Effector memory CD8-positive, alpha-beta T cell (primary cell): Measurements from ENCODE around the gene NT5DC3.

Source experiments
- ATAC-seq: fragments of 150-1000 bp; cut with Tn5 transposase; replicated peaks from 2 replicates; pipeline ENCODE4 v1.10.0; 2021; ENCODE audit warnings: mild to moderate bottlenecking, moderate library complexity
- DNase-seq, 3 experiments: peaks; one replicate each; pipeline ENCODE4 v3.0.0; 2021
- H3K27ac Mint-ChIP-seq, 2 donors: one replicate each; pipeline ENCODE4 v1.8.0; 2022; ENCODE audit warnings: mild to moderate bottlenecking in 2 of 2, mixed read lengths in 2 of 2, moderate library complexity in 2 of 2
- H3K27me3 Mint-ChIP-seq, 2 donors: one replicate each; pipeline ENCODE4 v1.8.0; 2022; ENCODE audit warnings: mixed read lengths in 2 of 2
- H3K36me3 Mint-ChIP-seq: one replicate; pipeline ENCODE4 v1.8.0; 2022; ENCODE audit warnings: mild to moderate bottlenecking, moderate library complexity, mixed read lengths; ENCODE audit not compliant: insufficient read depth
- H3K4me1 Mint-ChIP-seq, 2 donors: one replicate each; pipeline ENCODE4 v1.8.0; 2022; ENCODE audit warnings: low read depth in 2 of 2, mixed read lengths in 2 of 2
- H3K4me3 Mint-ChIP-seq, 2 donors: one replicate each; pipeline ENCODE4 v1.8.0; 2022; ENCODE audit warnings: mild to moderate bottlenecking in 2 of 2, mixed read lengths in 2 of 2, moderate library complexity in 2 of 2
- H3K9me3 Mint-ChIP-seq, 2 donors: one replicate each; pipeline ENCODE4 v1.8.0; 2022; ENCODE audit warnings: mixed read lengths in 2 of 2

NT5DC3 gene

DNA sequence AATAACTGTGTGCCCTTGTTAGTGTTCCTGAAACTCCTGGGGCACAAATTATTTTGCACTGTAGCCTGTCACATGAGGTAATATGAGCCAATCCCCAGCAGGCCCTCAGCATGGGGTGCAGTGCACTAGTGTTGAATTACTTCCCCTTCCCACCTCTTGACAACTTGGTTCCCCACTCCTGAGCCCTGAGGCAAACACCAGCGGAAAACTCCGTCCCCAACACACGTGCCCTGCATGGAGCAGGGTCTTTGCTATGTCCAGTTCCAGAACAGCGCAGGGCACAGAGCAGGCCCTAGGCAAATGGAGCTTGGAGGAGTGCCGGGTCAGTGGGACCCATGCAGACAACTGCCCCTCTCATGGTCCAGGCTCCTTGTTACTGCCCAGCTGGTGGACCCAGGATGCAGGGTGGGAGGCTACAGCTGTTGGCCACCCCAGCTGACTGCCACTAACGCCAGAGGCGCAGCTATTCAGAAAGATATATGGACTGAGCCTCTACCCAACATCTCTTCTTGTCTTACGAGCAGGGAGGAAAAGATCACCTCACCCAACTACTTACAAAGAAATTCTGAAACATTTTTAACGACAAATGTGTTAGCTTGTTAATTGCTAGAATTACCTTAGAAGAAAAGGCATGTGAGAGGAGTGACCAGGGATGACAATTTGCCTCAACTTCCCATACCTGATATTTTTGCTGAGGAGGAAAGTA is 71.6 kb downstream of the NT5DC3 start:
- Mint-ChIP-seq H3K9me3 (no peaks in the 10 kb centered on the region), H3K4me1 (no peaks in the 10 kb centered on the region), H3K36me3 (no peaks in the 10 kb centered on the region), H3K27ac (no peak overlapping the region), H3K27me3 (no peaks in the 10 kb centered on the region), H3K4me3 (no peak overlapping the region)
- ATAC-seq, result no peak
- no peak for DNase-seq

DNA sequence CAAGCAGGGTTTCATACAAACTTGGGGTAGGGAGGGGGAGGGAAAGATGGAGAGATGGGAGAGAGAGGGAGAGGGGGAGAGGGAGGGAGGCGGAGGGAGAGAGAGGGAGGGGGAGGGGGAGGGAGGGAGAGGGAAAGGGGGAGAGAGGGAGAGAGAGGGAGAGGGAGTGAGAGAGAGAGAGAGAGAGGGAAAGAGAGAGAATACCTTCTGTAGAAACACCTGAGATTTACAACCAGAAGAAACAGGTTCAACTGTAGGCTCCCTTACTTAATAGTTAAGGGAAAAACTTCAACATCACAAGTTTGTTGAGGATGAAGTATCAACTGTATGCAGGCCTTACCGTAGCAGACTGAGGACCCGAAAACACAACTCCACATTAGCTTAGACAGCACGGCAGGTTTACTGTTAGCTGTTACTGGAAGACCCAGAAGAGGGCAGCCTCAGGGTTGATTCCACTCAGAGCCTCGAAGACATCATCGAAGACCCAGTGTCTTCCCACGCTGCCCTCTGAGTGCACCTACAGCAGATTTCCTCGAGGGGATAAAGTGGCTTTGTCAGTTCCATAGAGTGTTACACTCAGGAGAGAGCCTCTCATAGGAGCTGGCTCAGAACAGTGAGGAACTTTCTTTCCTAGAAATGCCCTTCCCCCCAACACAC is 72.4 kb downstream of the NT5DC3 start:
- Mint-ChIP-seq H3K4me3 (no peak overlapping the region), H3K4me1 (no peaks in the 10 kb centered on the region), H3K36me3 (no peaks in the 10 kb centered on the region), H3K27ac (no peak overlapping the region), H3K9me3 (no peaks in the 10 kb centered on the region), H3K27me3 (no peaks in the 10 kb centered on the region)
- DNase-seq (no peak), ATAC-seq (no peak)

DNA sequence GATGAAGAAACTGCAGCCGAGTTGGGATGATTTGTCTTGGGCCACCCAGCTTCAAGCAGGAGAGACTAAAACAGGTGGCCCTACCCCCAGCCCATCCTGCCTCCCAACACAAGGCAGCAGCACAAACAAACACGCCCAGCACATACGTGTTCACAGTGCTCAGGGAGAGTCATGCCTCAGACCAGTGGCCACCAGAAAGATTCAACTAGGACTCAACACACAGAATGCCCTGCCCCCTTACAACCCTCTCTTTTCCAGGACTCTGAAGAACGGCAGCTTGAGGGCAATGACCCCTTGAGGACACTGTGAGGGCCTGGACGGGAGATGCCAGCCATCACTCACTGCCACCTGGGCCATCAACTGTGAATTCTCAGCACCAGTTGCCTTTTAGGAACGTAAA is 75.0 kb downstream of the NT5DC3 start:
- Mint-ChIP-seq H3K27me3 (no peaks in the 10 kb centered on the region), H3K9me3 (no peaks in the 10 kb centered on the region), H3K27ac (peak overlapping the region in 1 of 2 donors; percentile 80), H3K4me1 (no peaks in the 10 kb centered on the region), H3K4me3 (no peak overlapping the region), H3K36me3 (no peaks in the 10 kb centered on the region)
- no peak for DNase-seq
- ATAC-seq, result no peak

DNA sequence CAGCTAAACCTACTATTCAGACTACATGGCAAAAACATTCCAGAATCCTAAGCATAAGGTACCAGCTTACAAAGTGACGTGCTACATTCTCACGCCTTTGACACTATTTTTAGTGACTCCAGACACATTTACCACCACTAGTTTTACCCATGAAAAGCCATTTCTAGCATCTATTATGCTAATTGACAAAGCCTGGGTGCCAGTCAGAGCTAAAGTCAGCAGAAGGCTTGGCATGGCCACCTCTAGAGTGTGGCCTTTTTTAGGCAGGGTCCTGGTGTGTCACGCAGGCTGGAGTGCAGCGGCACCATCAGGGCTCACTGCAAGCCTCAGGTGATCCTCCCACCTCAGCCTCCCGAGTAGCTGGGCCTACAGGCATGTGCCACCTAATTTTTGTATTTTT is 75.7 kb downstream of the NT5DC3 start:
- H3K9me3 Mint-ChIP-seq, result no peaks in the 10 kb centered on the region
- H3K4me3 Mint-ChIP-seq, result no peak overlapping the region
- H3K27ac Mint-ChIP-seq, result no peak overlapping the region
- H3K27me3 Mint-ChIP-seq, result no peaks in the 10 kb centered on the region
- no peak for ATAC-seq
- no peaks in the 10 kb centered on the region for H3K36me3 Mint-ChIP-seq
- no peaks in the 10 kb centered on the region for H3K4me1 Mint-ChIP-seq
- no peak for DNase-seq

DNA sequence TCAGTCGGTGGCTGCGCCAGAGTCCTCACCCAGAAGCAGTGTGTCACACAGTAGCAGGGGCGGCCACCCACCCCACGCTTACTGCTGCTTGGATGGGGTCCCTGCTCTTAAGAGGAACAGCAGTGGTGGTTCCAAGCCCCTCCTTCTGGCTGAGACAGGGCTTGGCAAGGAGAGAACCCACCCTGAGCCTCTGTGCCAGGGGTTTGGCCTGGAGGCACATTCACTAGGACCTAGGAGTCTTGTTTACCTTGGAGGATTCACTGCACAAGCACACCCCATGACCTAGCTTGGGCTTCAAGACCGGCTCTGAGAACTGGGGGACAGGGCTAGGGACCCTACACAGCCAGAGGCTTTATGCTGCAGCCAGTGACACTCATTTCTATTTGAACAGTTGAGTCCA is 78.6 kb downstream of the NT5DC3 start:
- no peaks in the 10 kb centered on the region for H3K9me3 Mint-ChIP-seq
- H3K27me3 Mint-ChIP-seq, result no peaks in the 10 kb centered on the region
- no peaks in the 10 kb centered on the region for H3K36me3 Mint-ChIP-seq
- DNase-seq, result no peak
- no peak overlapping the region for H3K27ac Mint-ChIP-seq
- H3K4me1 Mint-ChIP-seq, result no peaks in the 10 kb centered on the region
- no peak for ATAC-seq
- H3K4me3 Mint-ChIP-seq, result no peak overlapping the region

DNA sequence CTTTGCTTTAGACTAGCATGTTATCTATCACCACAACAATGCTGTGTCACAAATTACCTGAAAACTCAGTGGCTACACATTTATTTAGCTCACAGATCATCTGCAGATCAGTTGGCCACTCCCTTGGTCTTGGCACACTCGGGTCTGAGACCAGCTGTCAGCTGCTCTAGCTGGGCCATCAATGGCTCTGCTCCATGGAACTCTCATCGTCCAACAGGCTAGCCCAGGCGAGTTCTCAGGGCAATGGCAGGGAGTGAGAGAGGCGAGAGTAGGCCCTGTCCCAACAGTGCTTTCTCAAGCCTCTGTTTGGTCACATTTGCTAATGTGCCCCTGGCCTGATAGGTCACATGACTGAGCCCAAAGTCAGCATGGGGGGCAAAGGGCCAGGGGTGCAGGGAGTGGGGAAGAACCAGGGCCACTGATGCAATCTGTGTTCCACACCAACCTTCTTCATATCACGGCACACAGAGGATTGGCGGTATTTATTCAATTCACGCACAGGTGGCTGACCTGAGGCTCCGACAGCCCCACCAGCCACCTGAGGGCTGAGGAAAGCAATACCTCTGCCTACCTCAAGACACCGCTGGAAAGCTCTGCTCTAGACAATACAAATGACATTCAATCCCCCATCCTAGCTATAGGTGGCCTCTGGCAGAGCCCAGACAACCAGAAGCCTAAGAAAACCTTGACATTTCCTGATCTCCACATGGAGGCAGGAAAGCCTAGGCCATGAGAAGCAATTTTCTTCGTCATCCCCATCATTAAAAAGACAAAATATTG is 82.5 kb downstream of the NT5DC3 start:
- no peaks in the 10 kb centered on the region for H3K9me3 Mint-ChIP-seq
- H3K27ac Mint-ChIP-seq, result no peak overlapping the region
- H3K4me1 Mint-ChIP-seq, result no peaks in the 10 kb centered on the region
- no peaks in the 10 kb centered on the region for H3K36me3 Mint-ChIP-seq
- DNase-seq (no peak), ATAC-seq (no peak)
- H3K4me3 Mint-ChIP-seq, result no peak overlapping the region
- peaks cover 0 to 2% of the 10 kb centered on the region in 2 donors for H3K27me3 Mint-ChIP-seq

DNA sequence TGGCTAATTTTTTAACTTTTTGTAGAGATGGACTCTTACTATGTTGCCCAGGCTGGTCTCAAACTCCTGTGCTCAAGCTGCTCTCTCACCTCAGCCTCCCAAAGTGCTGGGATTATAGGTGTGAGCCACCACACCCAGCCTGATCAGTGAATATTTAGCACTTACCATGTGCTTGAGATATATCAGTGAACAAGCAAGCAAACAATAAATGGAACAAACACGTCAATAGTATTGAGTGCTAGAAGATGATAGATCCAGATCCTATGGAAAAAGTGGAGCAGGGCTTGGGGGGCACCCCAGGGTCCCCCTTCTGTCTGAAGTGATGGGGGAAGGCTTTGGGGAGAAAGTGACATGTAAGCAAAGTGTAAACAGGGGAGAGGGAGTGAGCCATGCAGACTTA is 83.8 kb downstream of the NT5DC3 start:
- Mint-ChIP-seq H3K27me3 (peaks cover 0 to 7% of the 10 kb centered on the region in 2 donors), H3K9me3 (no peaks in the 10 kb centered on the region), H3K4me1 (no peaks in the 10 kb centered on the region), H3K4me3 (no peak overlapping the region), H3K36me3 (no peaks in the 10 kb centered on the region), H3K27ac (no peak overlapping the region)
- ATAC-seq, result no peak
- DNase-seq, result no peak

DNA sequence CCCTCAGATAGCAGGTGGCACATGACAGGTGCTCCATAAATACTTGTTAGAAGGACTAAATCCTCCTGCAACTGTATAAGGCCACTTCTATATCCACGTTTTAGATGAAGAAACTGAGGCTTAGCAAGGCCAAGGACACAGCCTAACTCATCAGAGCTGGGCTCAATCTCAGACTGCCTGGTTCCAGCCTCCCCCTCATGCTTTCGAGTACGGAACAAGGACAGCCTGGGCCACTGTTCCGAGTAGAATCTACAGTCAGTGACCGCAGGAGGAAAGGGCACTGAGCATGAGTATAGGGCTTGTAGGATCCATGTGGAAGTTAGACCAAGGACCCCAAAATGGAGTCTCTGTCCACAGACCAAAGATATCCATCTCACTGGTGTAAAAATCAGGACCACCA is 84.6 kb downstream of the NT5DC3 start:
- H3K36me3 Mint-ChIP-seq, result no peaks in the 10 kb centered on the region
- no peak for DNase-seq
- H3K4me3 Mint-ChIP-seq, result no peak overlapping the region
- H3K4me1 Mint-ChIP-seq, result no peaks in the 10 kb centered on the region
- no peak for ATAC-seq
- peaks cover 0 to 14% of the 10 kb centered on the region in 2 donors for H3K27me3 Mint-ChIP-seq
- no peak overlapping the region for H3K27ac Mint-ChIP-seq
- H3K9me3 Mint-ChIP-seq, result no peaks in the 10 kb centered on the region

DNA sequence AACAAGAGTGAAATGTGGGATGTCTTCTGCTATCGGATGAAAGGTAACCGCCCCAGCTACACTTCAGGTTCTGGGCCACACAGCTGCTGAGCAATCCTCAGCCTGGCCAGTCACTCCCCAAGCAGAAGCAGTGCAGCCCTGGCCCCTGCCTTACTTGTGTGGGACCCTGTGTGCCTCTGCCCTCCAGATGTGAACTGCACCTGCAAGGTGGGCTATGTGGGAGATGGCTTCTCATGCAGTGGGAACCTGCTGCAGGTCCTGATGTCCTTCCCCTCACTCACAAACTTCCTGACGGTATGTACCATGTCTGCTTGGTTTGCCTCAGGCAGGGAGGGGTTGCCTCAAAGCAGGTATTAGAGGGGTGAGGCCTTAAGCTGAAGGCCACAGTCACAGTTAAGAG is 85.6 kb downstream of the NT5DC3 start:
- ATAC-seq (no peak), DNase-seq (no peak)
- Mint-ChIP-seq H3K27me3 (peaks cover 5 to 22% of the 10 kb centered on the region in 2 donors), H3K4me3 (no peak overlapping the region), H3K4me1 (no peaks in the 10 kb centered on the region), H3K36me3 (no peaks in the 10 kb centered on the region), H3K27ac (no peak overlapping the region), H3K9me3 (no peaks in the 10 kb centered on the region)

DNA sequence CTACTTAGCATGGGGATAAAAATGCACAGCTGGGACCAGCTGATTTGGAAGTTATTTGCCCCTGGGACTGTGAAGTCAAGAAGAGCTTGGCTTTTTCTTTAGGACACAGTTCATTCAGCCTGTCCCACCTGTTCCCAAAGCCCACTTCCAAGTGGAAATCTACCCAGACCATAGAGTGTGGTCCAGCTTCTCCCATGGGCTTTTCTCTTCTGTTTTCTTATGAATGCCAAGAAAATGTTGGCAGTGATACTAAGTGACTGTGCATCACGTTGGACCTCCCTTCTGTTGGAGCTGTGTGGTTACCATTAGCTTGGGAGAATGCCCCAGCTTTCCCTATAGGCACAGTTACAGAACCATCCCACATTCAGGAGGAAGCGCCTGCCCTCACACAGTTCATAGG is 89.4 kb downstream of the NT5DC3 start:
- Mint-ChIP-seq H3K4me1 (no peaks in the 10 kb centered on the region), H3K4me3 (no peak overlapping the region), H3K27me3 (peaks cover 12 to 22% of the 10 kb centered on the region in 2 donors), H3K36me3 (no peaks in the 10 kb centered on the region), H3K9me3 (no peaks in the 10 kb centered on the region), H3K27ac (no peak overlapping the region)
- DNase-seq, result no peak
- ATAC-seq, result no peak

DNA sequence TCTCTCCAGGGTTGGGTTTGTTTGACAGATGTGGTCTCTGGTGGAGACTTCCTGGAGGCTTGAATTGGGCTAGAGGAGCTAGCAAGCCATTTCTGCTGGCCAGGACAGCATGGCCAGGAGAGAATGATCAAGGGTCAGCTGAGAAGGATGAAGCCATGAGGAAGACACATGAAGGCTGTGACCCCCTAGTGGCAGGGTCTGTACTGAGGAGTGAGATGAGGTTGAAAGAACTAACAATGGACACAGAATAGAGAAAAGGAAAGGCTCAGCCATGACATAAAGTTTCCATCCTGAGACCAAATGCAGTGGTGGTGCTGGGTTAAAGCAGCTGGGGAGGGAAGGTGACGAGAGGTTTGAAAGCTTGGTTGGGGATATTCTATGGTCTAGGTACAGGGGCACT is 89.9 kb downstream of the NT5DC3 start:
- DNase-seq (no peak), ATAC-seq (no peak)
- H3K36me3 Mint-ChIP-seq, result no peaks in the 10 kb centered on the region
- no peak overlapping the region for H3K27ac Mint-ChIP-seq
- H3K9me3 Mint-ChIP-seq, result no peaks in the 10 kb centered on the region
- H3K4me1 Mint-ChIP-seq, result no peaks in the 10 kb centered on the region
- H3K27me3 Mint-ChIP-seq, result peaks cover 12 to 22% of the 10 kb centered on the region in 2 donors
- H3K4me3 Mint-ChIP-seq, result no peak overlapping the region

DNA sequence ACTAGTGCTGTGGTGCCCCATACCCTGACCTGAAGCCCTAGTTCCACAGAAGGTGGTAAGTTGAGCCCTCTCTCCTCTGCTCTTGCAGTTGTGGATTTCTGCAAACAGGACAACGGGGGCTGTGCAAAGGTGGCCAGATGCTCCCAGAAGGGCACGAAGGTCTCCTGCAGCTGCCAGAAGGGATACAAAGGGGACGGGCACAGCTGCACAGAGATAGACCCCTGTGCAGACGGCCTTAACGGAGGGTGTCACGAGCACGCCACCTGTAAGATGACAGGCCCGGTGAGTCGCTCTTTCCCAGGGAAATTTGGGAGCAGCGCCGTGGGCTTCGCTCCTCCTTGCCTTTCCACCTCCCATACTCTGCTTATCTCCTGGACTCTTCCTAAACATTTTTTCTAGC is 92.2 kb downstream of the NT5DC3 start:
- H3K4me1 Mint-ChIP-seq, result no peaks in the 10 kb centered on the region
- no peak for DNase-seq
- no peak for ATAC-seq
- no peaks in the 10 kb centered on the region for H3K36me3 Mint-ChIP-seq
- no peak overlapping the region for H3K4me3 Mint-ChIP-seq
- H3K27ac Mint-ChIP-seq, result no peak overlapping the region
- no peaks in the 10 kb centered on the region for H3K9me3 Mint-ChIP-seq
- H3K27me3 Mint-ChIP-seq, result peaks cover 12 to 22% of the 10 kb centered on the region in 2 donors

DNA sequence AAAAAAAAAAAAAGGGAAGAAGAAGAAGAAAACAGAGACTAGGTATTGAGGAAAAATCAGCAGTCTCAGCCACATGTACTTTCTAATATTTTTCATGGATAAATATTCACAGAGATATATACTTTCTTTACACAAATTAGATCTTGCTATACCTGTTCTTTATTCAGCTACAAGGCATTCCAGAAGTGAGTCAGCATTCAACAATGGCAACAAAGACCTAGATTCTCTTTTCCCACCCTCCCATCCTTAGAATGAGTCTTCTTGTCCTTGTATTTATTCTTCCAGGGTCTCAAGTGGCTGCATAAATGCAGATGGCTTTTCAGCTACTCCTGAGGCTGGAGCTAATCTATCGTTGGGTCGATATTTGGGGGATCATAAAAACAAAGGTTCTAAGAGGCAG is 93.0 kb downstream of the NT5DC3 start:
- H3K36me3 Mint-ChIP-seq, result no peaks in the 10 kb centered on the region
- no peak overlapping the region for H3K4me3 Mint-ChIP-seq
- H3K27me3 Mint-ChIP-seq, result peaks cover 12 to 23% of the 10 kb centered on the region in 2 donors
- no peak for DNase-seq
- H3K9me3 Mint-ChIP-seq, result no peaks in the 10 kb centered on the region
- no peak for ATAC-seq
- no peaks in the 10 kb centered on the region for H3K4me1 Mint-ChIP-seq
- H3K27ac Mint-ChIP-seq, result no peak overlapping the region

DNA sequence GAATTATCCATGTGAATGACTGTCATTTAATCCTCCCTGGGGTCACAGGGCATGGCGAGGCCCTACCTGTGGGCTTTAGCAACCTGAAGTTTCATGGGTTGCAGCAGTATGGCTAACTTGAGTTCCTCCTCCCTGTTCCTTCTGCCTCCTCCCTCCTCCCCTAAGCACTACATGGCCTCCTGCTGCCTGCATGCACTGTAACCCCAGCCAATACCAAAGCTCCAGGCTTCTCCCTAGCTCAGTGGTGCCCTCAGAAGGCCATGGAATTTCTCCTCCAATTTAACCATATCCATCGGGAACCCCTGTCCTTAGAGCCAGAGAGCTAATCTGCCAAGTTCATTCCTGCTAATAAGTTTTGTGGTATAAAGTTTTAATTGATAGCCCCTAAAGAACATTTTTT is 95.1 kb downstream of the NT5DC3 start:
- H3K4me1 Mint-ChIP-seq, result no peaks in the 10 kb centered on the region

More for the DNA sequence above, 95.1 kb downstream of the NT5DC3 start:
- Mint-ChIP-seq H3K4me3 (no peak overlapping the region), H3K9me3 (no peaks in the 10 kb centered on the region), H3K36me3 (no peaks in the 10 kb centered on the region), H3K27ac (no peak overlapping the region), H3K27me3 (peaks cover 17 to 28% of the 10 kb centered on the region in 2 donors)
- no peak for ATAC-seq
- DNase-seq, result no peak
